Measurements from ENCODE around the gene NRXN3.

The NRXN3 gene

GRCh38 chr14:79686196-79686595 lies 1516.0 kb downstream of the NRXN3 start:
- no peak for DNase-seq

- DNase-seq: no peak
Observed at GRCh38 chr14:79690960-79691359, 1520.8 kb downstream of the NRXN3 start.

GRCh38 chr14:79693935-79694334 lies 1523.8 kb downstream of the NRXN3 start:
- no peak for DNase-seq

GRCh38 chr14:79695307-79695706 lies 1525.1 kb downstream of the NRXN3 start:
- no peak for DNase-seq

GRCh38 chr14:79698298-79698711 lies 1528.1 kb downstream of the NRXN3 start:
- DNase-seq: no peak

GRCh38 chr14:79699206-79699605 lies 1529.0 kb downstream of the NRXN3 start:
- no peak for DNase-seq

GRCh38 chr14:79701371-79701770 lies 1531.2 kb downstream of the NRXN3 start:
- no peak for DNase-seq

GRCh38 chr14:79702197-79702596 lies 1532.0 kb downstream of the NRXN3 start:
- no peak for DNase-seq

- no peak for DNase-seq
Observed at GRCh38 chr14:79703209-79703608, 1533.0 kb downstream of the NRXN3 start.

GRCh38 chr14:79704041-79704807 lies 1534.1 kb downstream of the NRXN3 start:
- no peak for DNase-seq

GRCh38 chr14:79705126-79705894 lies 1535.1 kb downstream of the NRXN3 start:
- DNase-seq: no peak

- DNase-seq: no peak
Observed at GRCh38 chr14:79706382-79706781, 1536.2 kb downstream of the NRXN3 start.

- no peak for DNase-seq
Observed at GRCh38 chr14:79708426-79709388, 1538.5 kb downstream of the NRXN3 start.

- DNase-seq: no peak
Observed at GRCh38 chr14:79709573-79709972, 1539.4 kb downstream of the NRXN3 start.

- DNase-seq: no peak
Observed at GRCh38 chr14:79712302-79712950, 1542.3 kb downstream of the NRXN3 start.

GRCh38 chr14:79721399-79722084 lies 1551.4 kb downstream of the NRXN3 start:
- no peak for DNase-seq

- no peak for DNase-seq
Observed at GRCh38 chr14:79724934-79725717, 1555.0 kb downstream of the NRXN3 start.

GRCh38 chr14:79727900-79728299 lies 1557.7 kb downstream of the NRXN3 start:
- no peak for DNase-seq

GRCh38 chr14:79728331-79728730 lies 1558.2 kb downstream of the NRXN3 start:
- DNase-seq: no peak

GRCh38 chr14:79729731-79730130 lies 1559.6 kb downstream of the NRXN3 start:
- no peak for DNase-seq

GRCh38 chr14:79730196-79730595 lies 1560.0 kb downstream of the NRXN3 start:
- no peak for DNase-seq

Measured in activated gamma-delta T cell treated with Interleukin-2 at 50 U/mL for 16 hours (primary cell).